Kidney glomerular epithelial cell (primary cell): Measurements from ENCODE around the gene AUH.

Experiments
- DNase-seq: peaks from one replicate; lab custom pipeline; 2025; lab: John Stamatoyannopoulos, UW

The AUH gene

DNA sequence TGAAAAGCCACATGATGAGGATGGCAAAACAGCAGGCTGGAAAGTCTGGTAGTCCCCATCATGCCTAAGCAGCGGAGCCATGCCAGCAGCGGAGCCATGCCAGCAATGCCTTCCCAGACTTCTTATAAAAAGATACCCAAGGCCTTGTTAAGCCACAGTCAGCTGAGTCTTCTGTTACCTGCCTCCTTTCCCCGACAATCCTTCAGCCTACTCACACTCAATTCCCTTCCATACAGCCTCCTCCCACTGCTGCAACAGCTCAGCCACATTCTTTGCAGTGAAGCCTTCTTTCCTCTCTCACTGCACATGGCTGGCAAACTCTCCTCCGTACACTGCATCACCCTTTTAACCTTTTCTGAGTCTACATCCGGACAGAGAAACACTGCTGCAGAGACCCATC lies 114.9 kb downstream of the AUH start:
- DNase-seq, result no peak

DNA sequence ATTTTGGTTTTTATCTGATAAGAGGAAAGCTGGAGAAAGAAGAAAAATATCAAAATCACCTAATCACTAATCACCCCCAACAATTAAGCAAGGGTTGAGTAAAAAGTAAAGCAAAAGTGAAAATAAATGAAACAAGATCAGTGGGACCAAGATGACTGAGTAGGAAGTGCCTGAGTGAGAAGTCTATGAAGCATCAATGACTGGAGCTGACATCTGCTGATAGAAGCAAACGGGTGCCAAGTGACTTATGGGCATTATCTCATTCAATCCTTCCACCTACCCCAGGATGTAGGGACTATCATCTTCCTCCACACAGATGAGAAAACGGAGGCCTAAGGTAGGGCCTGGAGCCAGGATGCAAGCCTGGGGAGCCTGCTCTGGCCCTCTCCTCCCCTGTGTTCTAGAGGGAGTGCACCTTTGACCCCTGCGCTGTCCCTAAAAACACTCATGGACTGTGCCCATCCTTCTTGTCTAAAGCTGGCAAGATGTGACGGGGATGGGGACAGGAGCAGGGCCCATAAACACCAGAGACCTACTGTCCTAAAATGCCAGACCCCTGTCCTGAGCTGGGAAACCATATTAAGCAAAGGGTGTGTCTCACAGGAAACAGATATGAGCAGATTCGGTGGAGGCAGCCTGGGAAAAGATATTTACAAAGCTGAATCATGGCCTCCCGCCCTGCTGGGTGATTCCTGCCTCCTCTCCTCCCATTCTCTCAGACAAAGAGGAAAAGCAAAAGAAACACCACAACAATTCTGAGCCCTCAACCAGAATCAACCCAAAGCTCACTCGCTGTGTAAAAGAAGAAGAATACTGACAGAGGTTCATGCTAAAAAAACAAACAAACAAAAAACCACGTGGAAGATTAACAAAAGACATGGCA lies 116.0 kb downstream of the AUH start:
- DNase-seq, result peak; percentile 8

DNA sequence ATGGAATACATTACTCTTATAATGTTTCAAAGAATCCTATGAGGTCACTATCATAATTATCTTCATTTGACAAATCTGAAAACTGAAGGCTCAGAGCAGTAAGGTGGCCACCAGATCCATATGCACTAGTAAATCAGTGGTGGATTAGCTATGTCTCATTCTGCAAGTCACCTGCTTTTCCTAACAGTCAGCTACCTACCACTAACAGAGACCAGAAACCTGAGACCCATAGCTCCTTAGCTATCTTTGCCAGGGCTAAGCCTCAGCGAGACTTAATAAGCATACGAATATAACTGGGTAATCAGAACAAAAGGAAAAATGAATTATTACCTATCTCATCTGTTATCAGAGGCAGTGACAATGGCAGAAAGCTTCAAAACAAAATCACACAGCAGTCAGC lies 118.7 kb downstream of the AUH start:
- DNase-seq, result no peak

DNA sequence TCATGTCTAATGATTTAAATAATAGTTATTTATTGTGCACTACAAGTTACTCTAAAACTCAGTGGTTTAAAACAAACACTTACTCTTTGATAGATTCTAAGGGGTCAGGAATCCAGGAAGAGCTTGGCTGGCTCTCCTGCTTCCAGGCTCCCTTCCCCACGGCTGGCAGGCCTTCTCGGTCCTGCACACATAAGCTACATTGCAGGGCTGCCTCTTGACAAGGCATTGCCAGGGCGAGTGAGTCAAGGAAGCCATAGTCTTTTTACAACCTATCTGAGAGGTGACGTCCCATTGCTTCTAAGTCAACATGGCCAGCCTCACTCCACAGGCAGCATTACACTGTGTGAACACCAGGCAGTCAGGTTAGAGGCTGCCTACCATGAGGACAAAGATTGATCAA lies 119.8 kb downstream of the AUH start:
- DNase-seq, result peak; percentile 18

DNA sequence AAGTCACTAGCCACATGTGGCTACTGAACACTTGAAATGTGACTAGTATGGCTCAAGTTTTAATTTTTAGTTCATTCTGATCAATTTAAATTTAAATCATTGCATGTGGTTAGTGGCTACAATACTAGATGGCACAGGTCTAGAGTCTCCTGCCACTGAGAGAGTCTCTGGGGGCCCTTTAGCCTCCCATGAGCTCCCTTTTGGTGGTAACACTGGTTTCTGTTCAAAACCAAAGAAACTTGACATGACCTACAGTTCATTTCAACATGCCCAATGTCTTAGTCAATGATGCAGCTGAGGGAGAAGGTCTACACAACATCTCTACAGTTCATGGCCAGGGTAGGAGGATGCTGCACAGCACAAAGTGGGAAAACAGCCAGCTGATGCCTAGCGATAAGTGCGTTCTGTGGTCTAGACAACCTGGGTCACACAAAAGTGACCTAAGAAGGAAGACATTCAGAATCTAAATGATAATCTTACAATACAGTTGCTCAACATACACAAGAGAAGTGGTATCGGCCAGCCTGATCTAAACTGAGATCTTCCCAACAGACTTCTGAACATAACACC lies 121.0 kb downstream of the AUH start:
- no peak for DNase-seq

DNA sequence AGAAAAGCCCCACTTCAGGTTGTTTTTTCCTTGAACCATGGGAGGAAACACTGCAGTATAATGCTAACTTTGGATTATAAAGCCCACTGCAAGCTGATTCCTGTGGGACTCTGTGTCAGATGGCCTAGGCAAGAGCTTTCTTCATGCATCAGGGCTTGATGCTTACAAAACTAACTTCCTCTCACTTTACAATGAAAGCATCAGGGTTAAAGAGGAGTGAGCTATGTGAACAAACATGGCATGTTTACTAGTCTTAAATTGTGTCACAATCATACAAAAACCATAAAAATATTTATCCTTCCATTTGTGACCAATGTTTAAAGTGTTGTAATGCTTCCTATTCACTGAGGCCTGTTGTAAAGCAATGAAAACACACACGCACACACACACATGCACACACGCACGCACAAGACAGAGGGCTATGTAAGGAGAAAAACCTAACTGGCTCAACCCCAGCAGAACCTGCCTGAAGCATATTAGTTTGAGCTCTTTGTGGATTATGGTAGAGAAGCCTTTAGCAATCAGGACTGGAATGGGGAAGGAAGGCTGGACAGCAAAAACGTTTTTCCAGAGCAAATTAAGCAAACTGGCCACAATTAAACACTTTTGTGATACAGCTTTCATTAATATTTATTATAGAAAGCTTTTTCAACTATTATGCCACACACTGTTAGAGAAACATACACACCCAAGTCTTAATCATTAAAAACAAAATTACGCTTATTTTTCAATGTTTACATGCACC lies 122.2 kb downstream of the AUH start:
- no peak for DNase-seq

DNA sequence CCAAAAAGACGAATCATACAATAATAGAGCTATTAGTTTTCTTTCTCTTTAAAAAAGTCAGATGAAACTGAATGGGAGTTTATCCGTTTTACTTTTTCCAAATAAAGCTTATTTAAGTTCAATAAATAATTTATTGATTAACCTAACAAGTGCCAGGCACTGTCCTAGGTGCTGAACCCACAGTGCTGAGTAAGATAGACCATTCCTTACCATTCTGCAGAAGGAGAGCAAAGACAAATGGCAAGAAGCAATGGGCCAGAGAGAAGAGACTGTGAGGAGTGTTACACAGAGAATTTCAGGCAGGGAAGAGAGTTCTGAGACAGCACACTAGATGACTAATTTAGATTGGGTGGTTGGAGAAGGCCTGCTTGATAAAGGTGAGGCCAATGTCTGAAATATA lies 127.2 kb downstream of the AUH start:
- no peak for DNase-seq

DNA sequence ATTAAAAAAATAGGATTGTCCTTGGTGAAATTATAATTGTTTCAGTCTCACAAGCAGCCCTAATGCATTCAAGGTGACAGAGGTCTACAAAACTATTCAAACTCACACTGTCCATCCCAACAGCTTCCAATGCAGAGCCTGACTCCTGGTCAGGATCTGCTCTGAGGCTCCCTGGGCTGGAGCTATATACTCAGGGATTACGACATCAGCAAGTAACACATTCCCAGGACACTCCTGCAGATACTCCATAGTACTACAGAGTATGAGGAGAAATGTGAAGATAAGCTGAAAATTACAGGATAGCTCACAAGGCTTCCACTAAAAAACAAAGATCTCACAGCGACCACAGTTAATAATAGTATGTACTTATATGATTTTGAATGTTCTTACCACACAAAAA lies 130.1 kb downstream of the AUH start:
- DNase-seq, result no peak

DNA sequence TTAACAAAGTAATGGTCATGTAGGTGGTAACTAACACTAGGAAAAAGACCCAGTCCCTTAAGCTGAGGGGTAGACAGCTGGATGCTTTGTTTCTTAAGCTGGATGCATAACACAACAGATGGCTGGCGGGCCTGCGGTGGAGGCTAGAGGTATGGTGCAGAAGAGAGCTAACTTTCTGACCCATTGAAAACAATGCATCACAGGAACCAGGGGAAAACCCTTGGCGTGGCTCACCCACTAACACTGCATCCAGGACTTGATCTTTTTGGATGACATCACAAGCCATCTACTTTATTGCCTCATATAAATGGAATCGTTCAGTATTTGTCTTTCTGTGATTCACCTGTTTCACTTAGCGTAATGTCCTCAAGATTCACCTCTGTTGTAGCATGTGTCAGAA lies 138.7 kb downstream of the AUH start:
- DNase-seq, result no peak

DNA sequence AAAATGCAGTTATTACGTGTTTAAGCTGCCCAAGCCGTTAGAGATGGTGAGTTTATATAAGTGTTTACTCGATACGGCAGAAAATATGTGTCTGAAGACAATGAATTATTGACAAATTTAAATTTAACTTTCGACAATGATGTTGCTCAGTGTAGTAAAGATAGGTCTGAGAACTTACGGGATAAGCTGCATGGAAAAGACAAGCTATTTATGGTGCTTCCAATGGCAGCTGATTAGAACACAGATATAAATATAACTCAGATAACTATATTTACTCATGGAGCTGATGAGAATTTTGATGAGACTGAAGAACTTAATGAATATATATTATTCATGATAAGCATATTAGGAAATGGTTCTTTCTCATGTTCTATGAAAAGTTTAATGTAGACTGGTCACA lies 139.3 kb downstream of the AUH start:
- DNase-seq, result no peak

DNA sequence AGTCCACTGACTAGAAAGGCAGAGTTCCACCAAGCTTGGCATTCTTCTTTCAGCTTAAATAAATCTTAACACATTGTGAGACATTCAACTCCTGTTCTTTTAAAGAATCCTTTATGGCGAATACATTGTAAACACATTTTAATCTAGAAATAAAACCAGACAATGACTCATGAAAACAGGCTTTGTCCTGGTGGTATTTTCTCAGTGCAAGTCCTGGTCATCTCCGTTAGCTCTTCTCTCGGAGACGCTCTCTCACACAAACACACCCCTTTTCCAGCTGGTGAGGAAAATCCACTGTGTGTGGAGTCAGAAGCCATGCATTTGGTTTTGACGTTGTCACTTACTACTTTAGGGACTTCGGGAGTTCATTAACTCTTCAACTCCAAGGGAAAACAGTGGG lies 140.4 kb downstream of the AUH start:
- DNase-seq, result no peak

DNA sequence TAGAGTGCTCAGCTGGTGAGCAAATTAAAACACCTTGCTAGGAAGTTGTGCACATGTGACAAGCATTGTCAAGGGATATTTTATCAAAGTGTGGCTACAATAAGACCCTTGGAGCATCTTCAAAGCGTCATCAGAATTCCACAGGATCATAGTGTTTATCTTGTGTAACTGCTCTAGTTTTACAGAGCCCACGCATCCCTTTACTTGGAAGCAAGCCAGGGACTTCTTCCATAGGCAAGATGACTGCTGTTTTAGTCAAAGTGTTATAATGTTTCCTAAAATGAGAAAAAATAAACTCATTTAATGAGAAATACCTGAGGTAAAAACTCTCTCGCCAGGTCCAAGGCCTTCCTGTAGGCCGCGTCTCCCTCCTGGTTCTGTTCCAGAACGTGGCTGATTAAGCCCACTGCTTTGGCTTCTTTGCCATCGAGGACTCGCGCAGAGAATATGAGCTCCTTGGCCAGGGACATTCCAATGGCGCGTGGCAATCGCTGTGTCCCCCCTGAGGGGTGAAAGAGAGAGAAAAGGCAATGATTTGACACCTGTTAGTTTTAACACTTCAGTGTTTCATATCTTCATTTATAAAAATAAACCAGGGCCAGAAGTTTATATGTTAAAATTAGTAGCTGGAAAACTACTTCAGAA lies 141.1 kb downstream of the AUH start:
- DNase-seq, result no peak

DNA sequence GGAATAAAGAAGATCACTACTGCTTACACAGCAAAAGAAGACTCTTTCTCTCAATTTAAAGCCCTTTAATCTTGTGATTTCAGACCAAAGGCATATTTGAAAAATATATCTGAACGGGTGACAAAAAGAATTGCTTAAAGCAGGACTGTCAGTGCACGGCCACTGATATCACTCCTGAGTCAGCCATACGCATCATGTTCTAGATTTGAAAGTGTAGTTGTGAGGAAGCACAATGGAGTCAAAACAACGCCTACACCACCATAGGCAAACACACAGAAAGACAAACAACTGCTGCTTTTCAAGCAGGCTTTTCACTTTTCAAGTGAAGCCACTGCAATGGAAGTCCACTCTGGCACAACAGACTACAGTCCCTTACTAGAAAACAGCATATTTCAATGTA lies 141.7 kb downstream of the AUH start:
- no peak for DNase-seq

DNA sequence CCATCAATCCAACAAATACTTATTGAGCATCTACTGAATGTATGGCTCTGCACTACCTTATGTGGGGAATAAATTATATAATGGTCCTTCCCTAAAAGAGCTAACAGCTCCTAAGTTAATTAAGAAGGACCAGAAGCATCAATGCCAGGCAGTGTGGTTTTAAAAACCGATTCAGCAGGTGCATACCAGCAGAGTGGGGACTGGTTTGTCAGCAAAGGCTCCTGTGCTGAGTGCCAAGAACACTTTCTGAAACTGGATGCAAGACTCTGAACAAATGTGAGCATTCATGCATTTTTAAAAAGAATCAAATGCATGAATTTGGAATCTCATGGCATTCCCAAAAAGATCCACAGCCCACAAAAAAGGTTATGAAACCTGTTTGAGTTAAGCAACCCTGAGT lies 142.2 kb downstream of the AUH start:
- no peak for DNase-seq

DNA sequence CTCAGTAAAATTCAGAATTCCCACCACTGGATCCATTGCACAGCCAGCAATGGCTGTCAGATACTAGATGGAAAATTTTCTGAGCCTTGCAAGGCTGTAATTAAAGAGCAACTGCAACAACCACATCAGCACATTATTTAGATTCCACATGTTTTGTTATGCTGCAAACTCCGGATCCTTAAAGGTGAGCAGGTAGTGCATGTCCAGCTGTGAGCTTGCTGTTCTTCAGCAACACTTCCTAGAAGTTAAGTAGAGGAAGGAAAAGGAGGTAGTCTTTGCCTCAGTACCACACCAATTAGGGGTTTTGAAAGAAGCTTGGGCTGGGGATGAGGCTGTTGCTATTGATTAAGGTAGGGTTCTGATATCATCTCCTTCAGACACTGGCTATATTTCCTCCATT lies 144.3 kb downstream of the AUH start:
- DNase-seq, result no peak

DNA sequence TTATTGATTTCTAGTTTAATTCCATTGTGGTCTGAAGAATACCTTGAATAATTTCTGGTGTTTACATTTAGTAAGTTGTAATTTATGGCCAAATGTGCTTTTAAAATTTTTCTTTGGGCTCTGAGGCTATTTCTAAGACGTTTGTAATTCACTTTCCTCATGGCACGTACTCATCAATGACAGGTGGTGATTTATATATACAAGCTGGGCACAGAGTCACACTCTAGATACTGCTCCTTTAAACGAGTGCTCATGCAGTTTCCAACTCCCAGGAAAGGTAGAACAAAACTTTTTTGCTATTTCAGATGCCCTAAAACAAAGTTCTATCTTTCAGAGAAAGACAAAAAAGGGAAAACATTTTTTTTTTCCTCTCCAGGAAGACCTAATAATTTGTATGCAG lies 146.9 kb downstream of the AUH start:
- no peak for DNase-seq

DNA sequence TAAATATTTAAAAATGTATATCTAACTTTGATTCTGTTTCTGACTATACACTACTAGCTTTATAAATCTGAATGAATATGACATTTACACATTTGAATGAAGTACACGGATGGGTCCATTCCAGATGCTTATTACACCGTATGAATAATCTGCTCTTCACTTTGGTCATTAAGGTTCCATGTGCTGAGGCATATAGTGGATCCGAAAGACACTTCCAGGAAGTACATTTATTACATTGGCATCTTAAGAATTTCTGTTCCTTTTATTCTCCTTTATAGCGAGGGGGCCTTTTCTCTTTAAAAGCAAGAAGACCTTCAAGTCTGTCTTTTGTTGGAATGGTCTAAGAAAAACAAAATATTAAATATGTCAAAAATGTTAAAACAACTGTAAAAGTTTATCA lies 147.6 kb downstream of the AUH start:
- no peak for DNase-seq

DNA sequence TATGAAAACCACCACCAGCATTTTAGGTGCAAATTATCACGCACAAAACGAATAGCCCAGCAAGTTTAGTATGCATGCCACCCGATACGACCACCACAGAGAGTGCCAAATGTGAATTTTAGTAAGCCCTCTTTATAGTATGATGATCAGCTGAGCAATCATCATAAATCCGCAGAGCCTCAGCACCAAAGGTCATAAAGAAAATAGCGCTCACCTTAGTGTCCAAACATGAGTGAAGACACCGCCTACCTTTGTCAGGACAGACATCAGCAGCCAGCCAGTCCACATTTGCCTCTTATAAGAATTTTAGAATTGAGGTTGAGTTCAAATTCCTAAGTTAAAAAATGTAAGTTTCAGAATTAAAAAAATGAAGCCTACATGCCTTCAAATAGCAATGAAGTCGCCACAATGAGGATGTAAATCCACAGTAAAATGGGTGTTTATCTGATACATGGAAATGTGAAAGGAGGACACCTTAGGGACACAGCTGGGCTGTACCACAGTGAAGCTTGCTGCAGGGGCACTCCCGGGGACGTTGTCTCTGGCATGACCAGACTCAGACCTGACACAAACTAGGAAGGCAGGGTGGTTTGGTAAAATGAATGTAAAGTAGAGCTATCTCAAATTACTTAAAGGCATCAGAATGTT lies 149.0 kb downstream of the AUH start:
- no peak for DNase-seq

DNA sequence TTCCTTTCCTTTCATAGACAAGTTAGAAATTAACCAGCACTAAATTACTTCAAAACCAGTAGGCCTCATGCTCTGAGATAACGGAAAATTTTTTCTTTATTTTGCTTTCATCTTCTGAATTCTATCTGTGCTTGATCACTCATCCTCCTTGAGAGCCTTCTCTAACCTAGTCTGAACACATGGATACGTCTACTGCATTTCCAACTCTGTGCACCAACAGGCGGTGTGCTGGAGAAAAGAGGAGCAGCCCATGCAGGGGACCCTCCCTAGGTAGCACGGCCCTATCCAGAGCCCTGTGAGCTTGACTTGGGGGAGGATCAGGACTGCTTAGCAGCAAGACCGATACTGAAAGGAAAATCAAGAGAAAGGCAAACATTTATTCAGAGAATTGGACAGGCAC lies 149.8 kb downstream of the AUH start:
- peak; percentile 68 for DNase-seq

DNA sequence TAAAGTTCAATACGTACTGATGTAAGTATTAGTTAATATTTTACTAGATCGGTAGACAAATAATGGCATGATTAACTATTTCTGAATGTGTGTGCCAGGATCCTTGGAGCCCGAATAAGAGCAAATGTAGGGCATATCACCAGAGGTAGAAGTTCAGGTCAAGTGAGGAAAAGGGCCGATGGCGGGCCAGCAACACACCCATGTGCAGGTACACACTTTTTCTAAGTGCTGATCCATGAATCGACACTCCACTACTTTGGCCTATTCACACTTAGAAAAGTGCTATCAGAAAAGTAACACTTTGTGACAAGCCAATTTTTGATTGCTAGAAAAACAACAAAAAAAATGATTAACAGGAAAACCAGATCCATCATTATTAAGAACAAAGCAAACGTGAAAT lies 150.3 kb downstream of the AUH start:
- DNase-seq, result peak; percentile 63

DNA sequence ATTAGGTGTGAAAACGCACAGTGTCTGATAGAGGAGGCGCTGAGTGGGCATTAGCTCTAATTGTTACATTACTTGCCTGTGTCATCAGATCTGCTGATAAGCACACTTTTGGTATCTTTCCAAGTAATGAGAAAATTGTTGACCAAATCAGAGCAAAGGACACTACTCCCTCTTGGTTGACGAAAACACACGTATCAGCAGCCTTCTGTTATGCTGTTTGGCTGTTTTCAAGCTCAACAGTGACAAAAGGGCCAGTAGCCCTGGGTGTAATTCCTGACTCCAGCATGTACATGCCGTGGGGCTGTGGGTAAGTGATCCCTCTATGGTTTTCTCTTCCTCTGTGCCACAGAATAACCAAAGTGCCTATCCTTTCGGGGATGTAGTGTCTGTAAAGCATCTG lies 151.4 kb downstream of the AUH start:
- DNase-seq, result no peak

DNA sequence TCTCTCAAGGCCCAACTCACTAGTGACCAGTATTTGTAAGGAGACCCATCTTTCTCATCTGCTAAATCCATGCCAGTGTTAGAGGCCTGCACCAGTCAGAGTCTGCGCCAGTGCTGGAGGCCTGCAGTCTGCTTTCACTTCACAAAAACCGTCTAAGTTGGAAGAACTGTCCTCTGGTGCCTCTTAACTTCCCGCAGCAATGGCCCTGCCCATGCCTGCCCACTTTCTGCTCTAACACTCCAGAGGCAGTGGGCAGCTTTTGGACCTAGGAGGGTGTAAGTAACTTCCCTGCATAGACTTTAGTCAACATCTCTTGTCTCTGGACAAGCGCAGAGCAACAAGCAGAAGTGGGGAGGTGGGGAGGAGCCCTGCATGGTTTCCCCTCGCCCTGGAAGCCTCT lies 152.9 kb downstream of the AUH start:
- no peak for DNase-seq
